Neutrophil (primary cell): ENCODE results near the gene RSRC1.

Experiments used
- H3K27ac ChIP-seq: fragments of 200-600 bp; sonication (generic); 2 replicates; pipeline ENCODE4 v1.5.1; 2016; ENCODE audit warnings: mild to moderate bottlenecking, moderate library complexity
- H3K27me3 ChIP-seq: fragments of 200-600 bp; sonication (generic); 2 replicates; pipeline ENCODE4 v1.6.0; 2016; ENCODE audit warnings: mild to moderate bottlenecking
- H3K36me3 ChIP-seq: fragments of 200-600 bp; sonication (generic); 2 replicates; pipeline ENCODE4 v1.5.1; 2017
- H3K4me1 ChIP-seq, 2 experiments: fragments of 200-600 bp in 1 of 2; sonication (generic) in 1 of 2; 1 replicate in 1 of 2; 2 replicates in 1 of 2; pipeline versions ENCODE4 v1.5.1 to v1.6.1; 2013 to 2016; ENCODE audit warnings: low read depth in 1 of 2, low read length in 1 of 2, mild to moderate bottlenecking in 1 of 2, moderate library complexity in 1 of 2; ENCODE audit not compliant: control insufficient read depth in 1 of 2, insufficient read depth in 1 of 2
- H3K4me3 ChIP-seq, 2 experiments: fragments of 200-600 bp in 1 of 2; sonication (generic) in 1 of 2; 1 replicate in 1 of 2; 2 replicates in 1 of 2; pipeline ENCODE4 v1.5.1; 2013 to 2016; ENCODE audit warnings: low read depth in 1 of 2, low read length in 1 of 2, mild to moderate bottlenecking in 1 of 2, moderate library complexity in 1 of 2
- H3K9me3 ChIP-seq: fragments of 200-600 bp; sonication (generic); 2 replicates; pipeline ENCODE4 v1.5.1; 2016
- TF ChIP-seq, protein P1 (sequence below): fragments of 200-600 bp; sonication (generic); IDR thresholded peaks from 2 replicates; pipeline ENCODE4 v1.5.1; 2016; ENCODE audit warnings: antibody characterized with exemption

Gene RSRC1

DNA sequence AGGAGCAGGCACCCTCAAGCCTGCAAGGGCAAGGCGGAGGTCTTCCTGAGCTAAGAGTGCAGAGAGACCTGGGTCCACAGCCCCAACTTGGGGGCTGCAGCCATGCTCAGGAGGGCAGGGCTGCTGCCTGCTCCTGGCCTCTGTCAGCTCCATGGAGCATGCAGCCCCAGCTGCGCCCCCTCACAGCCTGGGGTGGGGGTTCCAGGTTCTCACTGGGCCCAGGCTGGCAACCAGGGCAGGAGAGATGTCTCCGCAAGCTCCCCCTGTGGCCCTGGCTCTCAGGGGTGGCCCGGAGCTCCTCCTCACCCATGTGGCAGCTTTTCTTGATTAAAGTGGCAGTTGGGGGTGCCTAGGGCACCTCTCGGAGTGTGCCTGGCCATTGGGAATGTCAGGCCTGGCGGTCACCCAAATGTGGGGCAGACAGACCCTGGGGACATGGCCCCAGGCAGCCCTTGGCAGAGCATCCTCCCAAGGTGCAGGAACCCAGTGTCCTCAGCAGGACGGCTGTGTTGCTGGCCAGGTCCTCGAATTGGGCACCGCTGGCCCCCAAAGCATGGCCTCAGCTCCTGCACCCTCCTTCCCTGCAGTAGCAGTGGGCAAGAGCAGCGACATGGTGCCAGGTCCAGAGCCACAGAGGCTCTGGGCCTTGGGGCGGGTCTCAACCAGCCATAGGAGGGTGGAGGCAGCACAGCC is 251.0 kb downstream of the RSRC1 start:
- Histone ChIP-seq H3K27ac (no peak overlapping the region), H3K9me3 (no peaks in the 10 kb centered on the region), H3K36me3 (no peaks in the 10 kb centered on the region), H3K4me3 (no peak overlapping the region), H3K4me1 (no peaks in the 10 kb centered on the region), H3K27me3 (no peaks in the 10 kb centered on the region)
- TF ChIP-seq, protein P1, sequence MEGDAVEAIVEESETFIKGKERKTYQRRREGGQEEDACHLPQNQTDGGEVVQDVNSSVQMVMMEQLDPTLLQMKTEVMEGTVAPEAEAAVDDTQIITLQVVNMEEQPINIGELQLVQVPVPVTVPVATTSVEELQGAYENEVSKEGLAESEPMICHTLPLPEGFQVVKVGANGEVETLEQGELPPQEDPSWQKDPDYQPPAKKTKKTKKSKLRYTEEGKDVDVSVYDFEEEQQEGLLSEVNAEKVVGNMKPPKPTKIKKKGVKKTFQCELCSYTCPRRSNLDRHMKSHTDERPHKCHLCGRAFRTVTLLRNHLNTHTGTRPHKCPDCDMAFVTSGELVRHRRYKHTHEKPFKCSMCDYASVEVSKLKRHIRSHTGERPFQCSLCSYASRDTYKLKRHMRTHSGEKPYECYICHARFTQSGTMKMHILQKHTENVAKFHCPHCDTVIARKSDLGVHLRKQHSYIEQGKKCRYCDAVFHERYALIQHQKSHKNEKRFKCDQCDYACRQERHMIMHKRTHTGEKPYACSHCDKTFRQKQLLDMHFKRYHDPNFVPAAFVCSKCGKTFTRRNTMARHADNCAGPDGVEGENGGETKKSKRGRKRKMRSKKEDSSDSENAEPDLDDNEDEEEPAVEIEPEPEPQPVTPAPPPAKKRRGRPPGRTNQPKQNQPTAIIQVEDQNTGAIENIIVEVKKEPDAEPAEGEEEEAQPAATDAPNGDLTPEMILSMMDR: no peak

DNA sequence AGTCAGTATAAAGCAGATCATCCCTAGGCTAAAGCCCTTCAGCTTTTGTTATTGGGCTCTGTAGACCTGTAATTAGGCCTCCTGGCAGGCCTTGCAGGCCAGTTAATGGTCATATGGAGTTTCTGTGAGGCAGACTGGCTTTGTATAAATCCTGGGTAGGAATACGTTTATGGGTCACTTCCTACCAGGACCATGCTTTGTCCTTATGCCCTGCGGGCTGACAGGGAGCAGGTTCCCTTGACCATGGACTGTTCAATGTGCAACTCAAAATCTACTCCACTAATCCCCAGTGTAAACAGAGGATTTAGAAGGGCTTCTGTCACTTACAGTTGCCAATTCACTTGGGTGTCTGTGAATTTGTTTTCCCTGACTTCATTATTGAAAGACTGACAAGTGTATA is 258.4 kb downstream of the RSRC1 start:
- Histone ChIP-seq H3K27me3 (no peaks in the 10 kb centered on the region), H3K4me3 (no peak overlapping the region), H3K4me1 (no peaks in the 10 kb centered on the region), H3K9me3 (no peaks in the 10 kb centered on the region), H3K27ac (no peak overlapping the region), H3K36me3 (no peaks in the 10 kb centered on the region)
- TF ChIP-seq, protein P1: no peak

DNA sequence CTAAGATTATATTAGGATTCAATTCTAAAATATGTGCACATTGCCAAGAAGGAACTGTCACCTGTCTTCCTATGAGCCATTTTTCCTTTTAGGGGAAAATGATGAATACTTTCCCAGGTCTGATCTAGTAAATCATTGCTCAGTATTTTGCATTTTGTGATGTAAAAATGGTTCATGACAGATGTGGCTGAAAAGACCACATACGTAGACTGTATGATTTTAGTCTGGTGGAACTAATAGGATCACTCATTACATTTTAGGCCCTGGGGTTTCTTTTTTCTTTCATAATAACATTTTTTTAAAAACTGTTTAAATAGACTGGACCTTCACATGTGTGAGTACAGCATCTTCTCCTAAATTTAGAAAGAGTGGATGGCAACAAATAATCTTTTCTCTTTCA is 259.4 kb downstream of the RSRC1 start:
- no peaks in the 10 kb centered on the region for H3K27me3 ChIP-seq
- H3K4me1 ChIP-seq: no peaks in the 10 kb centered on the region

DNA sequence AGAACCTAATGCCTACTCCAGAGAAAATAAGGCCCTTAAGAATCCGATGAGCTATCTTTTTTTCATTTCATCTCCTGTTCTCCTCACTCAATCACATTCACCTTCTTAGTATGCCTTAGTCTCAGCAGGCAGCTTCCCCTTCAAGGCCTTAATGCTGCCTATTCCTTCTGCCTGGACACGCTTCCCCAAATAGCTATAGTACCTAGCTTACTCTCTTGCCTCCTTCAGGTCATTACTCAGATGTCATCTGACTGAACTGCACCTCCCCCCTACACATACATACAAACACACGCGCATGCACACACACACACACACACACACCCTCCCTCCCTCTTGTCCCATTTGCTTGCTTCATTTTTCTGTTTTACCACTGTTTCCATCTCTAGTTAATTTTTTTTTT is 269.6 kb downstream of the RSRC1 start:
- Histone ChIP-seq H3K27ac (no peak overlapping the region), H3K4me1 (no peaks in the 10 kb centered on the region), H3K27me3 (no peaks in the 10 kb centered on the region), H3K36me3 (no peaks in the 10 kb centered on the region), H3K4me3 (no peak overlapping the region), H3K9me3 (no peaks in the 10 kb centered on the region)
- TF ChIP-seq, protein P1: no peak

More for the DNA sequence above, 259.4 kb downstream of the RSRC1 start:
- H3K9me3 ChIP-seq: no peaks in the 10 kb centered on the region
- no peaks in the 10 kb centered on the region for H3K36me3 ChIP-seq
- TF ChIP-seq, protein P1: no peak
- no peak overlapping the region for H3K27ac ChIP-seq
- no peak overlapping the region for H3K4me3 ChIP-seq

DNA sequence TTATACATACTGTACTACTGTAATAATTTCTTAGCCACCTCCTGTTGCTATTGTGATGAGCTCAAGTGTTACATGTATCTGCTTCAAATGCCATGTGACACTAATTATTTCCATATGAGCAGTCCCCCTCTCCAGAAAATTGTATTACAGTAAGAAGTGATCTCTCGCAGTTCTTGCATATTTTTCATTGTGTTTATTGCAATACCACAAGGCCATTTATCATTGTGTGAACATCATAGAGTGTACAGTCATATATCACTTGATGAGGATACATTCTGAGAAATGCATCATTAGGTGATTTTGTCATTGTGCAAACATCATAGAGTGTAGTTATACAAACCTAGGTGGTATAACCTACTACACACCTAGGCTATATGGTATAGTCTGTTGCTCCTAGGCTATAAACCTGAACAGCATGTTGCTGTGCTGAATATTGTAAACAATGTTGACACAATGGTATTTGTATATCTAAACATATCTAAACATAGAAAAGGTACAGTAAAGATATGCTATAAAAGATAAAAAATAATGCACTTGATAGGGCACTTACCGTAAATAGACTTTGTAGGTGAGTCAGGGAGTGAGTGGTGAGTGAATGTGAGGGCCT is 271.5 kb downstream of the RSRC1 start:
- H3K27me3 ChIP-seq: no peaks in the 10 kb centered on the region
- H3K4me1 ChIP-seq: no peaks in the 10 kb centered on the region
- H3K9me3 ChIP-seq: no peaks in the 10 kb centered on the region
- H3K36me3 ChIP-seq: no peaks in the 10 kb centered on the region
- TF ChIP-seq, protein P1: no peak
- H3K4me3 ChIP-seq: no peak overlapping the region
- H3K27ac ChIP-seq: no peak overlapping the region
